DND-41 (cell line): ENCODE measurements around the gene BAK1.

Source experiments
- EZH2 ChIP-seq: IDR thresholded peaks from 3 replicates; pipeline ENCODE4 v1.6.1; 2012; ENCODE audit warnings: borderline replicate concordance, low read depth, mild to moderate bottlenecking, moderate library complexity, low read length, inconsistent platforms; ENCODE audit not compliant: severe bottlenecking
- TF ChIP-seq, protein P1 (sequence below): IDR thresholded peaks from 2 replicates; pipeline ENCODE4 v1.5.1; 2012; ENCODE audit warnings: borderline replicate concordance, low read length, moderate library complexity, mild to moderate bottlenecking; ENCODE audit not compliant: poor library complexity, severe bottlenecking; ENCODE audit errors: extremely low read depth

DNA sequence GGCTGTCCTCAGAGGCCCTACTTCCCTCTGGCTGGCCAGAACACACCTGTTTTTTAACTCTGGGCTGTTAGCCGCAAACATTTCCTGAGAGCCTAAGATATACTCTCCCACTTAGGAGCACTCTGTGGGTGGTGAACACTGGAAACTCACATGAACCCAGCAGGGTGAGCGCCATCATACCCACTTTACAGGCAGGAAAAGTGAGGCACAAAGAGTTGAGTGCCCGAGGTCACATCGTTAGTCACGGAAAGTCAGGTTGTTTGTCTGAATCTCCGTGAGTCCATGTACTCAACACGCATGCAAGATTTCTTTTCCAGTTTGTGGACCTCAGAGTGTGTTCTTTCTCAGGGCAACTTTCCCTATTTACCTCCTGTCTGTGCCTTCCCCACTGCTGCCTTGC is 1.9 kb downstream of the BAK1 start:
- TF ChIP-seq, protein P1, sequence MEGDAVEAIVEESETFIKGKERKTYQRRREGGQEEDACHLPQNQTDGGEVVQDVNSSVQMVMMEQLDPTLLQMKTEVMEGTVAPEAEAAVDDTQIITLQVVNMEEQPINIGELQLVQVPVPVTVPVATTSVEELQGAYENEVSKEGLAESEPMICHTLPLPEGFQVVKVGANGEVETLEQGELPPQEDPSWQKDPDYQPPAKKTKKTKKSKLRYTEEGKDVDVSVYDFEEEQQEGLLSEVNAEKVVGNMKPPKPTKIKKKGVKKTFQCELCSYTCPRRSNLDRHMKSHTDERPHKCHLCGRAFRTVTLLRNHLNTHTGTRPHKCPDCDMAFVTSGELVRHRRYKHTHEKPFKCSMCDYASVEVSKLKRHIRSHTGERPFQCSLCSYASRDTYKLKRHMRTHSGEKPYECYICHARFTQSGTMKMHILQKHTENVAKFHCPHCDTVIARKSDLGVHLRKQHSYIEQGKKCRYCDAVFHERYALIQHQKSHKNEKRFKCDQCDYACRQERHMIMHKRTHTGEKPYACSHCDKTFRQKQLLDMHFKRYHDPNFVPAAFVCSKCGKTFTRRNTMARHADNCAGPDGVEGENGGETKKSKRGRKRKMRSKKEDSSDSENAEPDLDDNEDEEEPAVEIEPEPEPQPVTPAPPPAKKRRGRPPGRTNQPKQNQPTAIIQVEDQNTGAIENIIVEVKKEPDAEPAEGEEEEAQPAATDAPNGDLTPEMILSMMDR, result no peak
- no peak for TF ChIP-seq EZH2
